Measurements from ENCODE around the gene DOCK9.

The DOCK9 gene

GRCh38 chr13:98746968-98747367, 230.9 kb downstream of the DOCK9 start:
- Histone ChIP-seq H3K4me2 (ENCODE audit: low read length) (no peak overlapping the region), H4K20me1 (ENCODE audit: insufficient read depth, low read length) (no peaks in the 10 kb centered on the region), H3F3A (ENCODE audit: insufficient read depth, low read length) (no peaks in the 10 kb centered on the region), H3K79me2 (ENCODE audit: insufficient read depth, low read length) (no peaks in the 10 kb centered on the region), H3K4me3 (ENCODE audit: low read depth, low read length, poor library complexity, severe bottlenecking) (no peak overlapping the region), H3K27me3 (ENCODE audit: insufficient read depth, low read length) (no peaks in the 10 kb centered on the region), H3K9me2 (ENCODE audit: low read depth, low read length) (no peaks in the 10 kb centered on the region), H3K9ac (ENCODE audit: low read length) (no peak overlapping the region), H3K9me3 (ENCODE audit: low read length) (no peaks in the 10 kb centered on the region), H3K36me3 (ENCODE audit: insufficient read depth, low read length) (no peaks in the 10 kb centered on the region), H3K4me1 (ENCODE audit: insufficient read depth, low read length, severe bottlenecking) (no peaks in the 10 kb centered on the region), H2AFZ (ENCODE audit: low read length) (no peak overlapping the region), H3K27ac (ENCODE audit: low read depth, low read length, poor library complexity, severe bottlenecking) (no peak overlapping the region)
- TF ChIP-seq EZH2 (IDR thresholded peaks at IDR 0.05; ENCODE audit: borderline replicate concordance, low read length), result no peak
- no peak for TF ChIP-seq CTCF (IDR thresholded peaks at IDR 0.05; ENCODE audit: low read length)
